HPDE6-E6E7 (cell line): ENCODE results near the gene EFCAB13.

Experiments
- DNase-seq: peaks from one replicate; pipeline ENCODE4 v3.0.0; 2011; ENCODE audit warnings: missing footprints; ENCODE audit errors: extremely low spot score

The EFCAB13 gene

GRCh38 chr17:47323382-47324223 is at the start of gene EFCAB13:
Gene EFCAB13 (plus strand): TSS chr17:47323955. CDS start chr17:47328354, 4,399 bp downstream.
- peak; percentile 74 for DNase-seq

GRCh38 chr17:47274319-47275069 is 49.3 kb upstream of the EFCAB13 start:
- DNase-seq: no peak

- DNase-seq: peak; percentile 49
These were observed 48.3 kb upstream of the EFCAB13 start for GRCh38 chr17:47275245-47275984.

- DNase-seq: no peak
These were observed 47.3 kb upstream of the EFCAB13 start for GRCh38 chr17:47276444-47276843.

- DNase-seq: no peak
These were observed 46.9 kb upstream of the EFCAB13 start for GRCh38 chr17:47276868-47277267.

GRCh38 chr17:47277921-47278320 is 45.8 kb upstream of the EFCAB13 start:
- no peak for DNase-seq

GRCh38 chr17:47278561-47278960 is 45.2 kb upstream of the EFCAB13 start:
- no peak for DNase-seq

- peak; percentile 50 for DNase-seq
These were observed 44.5 kb upstream of the EFCAB13 start for GRCh38 chr17:47279062-47279801.

- no peak for DNase-seq
These were observed 43.5 kb upstream of the EFCAB13 start for GRCh38 chr17:47280072-47280811.

- DNase-seq: no peak
These were observed 42.5 kb upstream of the EFCAB13 start for GRCh38 chr17:47281216-47281615.

GRCh38 chr17:47285003-47285402 is 38.8 kb upstream of the EFCAB13 start:
- no peak for DNase-seq

GRCh38 chr17:47286198-47286914 is 37.4 kb upstream of the EFCAB13 start:
- DNase-seq: no peak

GRCh38 chr17:47287068-47287467 is 36.7 kb upstream of the EFCAB13 start:
- DNase-seq: no peak

GRCh38 chr17:47287639-47288038 is 36.1 kb upstream of the EFCAB13 start:
- no peak for DNase-seq

GRCh38 chr17:47288531-47289116 is 35.1 kb upstream of the EFCAB13 start:
- no peak for DNase-seq

GRCh38 chr17:47289302-47289701 is 34.5 kb upstream of the EFCAB13 start:
- no peak for DNase-seq

GRCh38 chr17:47290870-47291241 is 32.9 kb upstream of the EFCAB13 start:
- no peak for DNase-seq

- DNase-seq: no peak
These were observed 32.4 kb upstream of the EFCAB13 start for GRCh38 chr17:47291242-47291873.

GRCh38 chr17:47292206-47292605 is 31.5 kb upstream of the EFCAB13 start:
- DNase-seq: no peak
